H9 (cell line): Measurements from ENCODE around the gene MBD5. TPM values are rescaled to one million over a fixed set of nuclear protein-coding genes. Genes with fewer than 3 reads are reported as not detected.

Experiments used
- DNase-seq: peaks from one replicate; pipeline ENCODE4 v3.0.0-alpha.2; 2017
- H2AFZ ChIP-seq: one replicate; pipeline ENCODE4 v1.6.1; 2013; ENCODE audit warnings: mild to moderate bottlenecking, low read length, control low read depth, moderate library complexity
- H2AK5ac ChIP-seq: 2 replicates; pipeline ENCODE4 v1.6.1; 2013; ENCODE audit warnings: low read length, control low read depth, mixed read lengths; ENCODE audit not compliant: insufficient read length
- H2BK120ac ChIP-seq: one replicate; pipeline ENCODE4 v1.6.1; 2013; ENCODE audit warnings: low read depth, mild to moderate bottlenecking, low read length, control low read depth, inconsistent platforms; ENCODE audit not compliant: poor library complexity, severe bottlenecking
- H2BK12ac ChIP-seq: 2 replicates; pipeline ENCODE4 v1.6.1; 2013; ENCODE audit warnings: low read length, control low read depth, mixed read lengths, low read depth; ENCODE audit not compliant: insufficient read length
- H2BK15ac ChIP-seq: 2 replicates; pipeline ENCODE4 v1.6.1; 2013; ENCODE audit warnings: low read depth, low read length, control low read depth
- H2BK20ac ChIP-seq: one replicate; pipeline ENCODE4 v1.6.1; 2013; ENCODE audit warnings: low read depth, mild to moderate bottlenecking, low read length, control low read depth, inconsistent platforms; ENCODE audit not compliant: poor library complexity, severe bottlenecking
- H2BK5ac ChIP-seq: 2 replicates; pipeline ENCODE4 v1.6.1; 2013; ENCODE audit warnings: low read length, control low read depth, mixed read lengths; ENCODE audit not compliant: insufficient read length
- H3K14ac ChIP-seq: 2 replicates; pipeline ENCODE4 v1.6.1; 2013; ENCODE audit warnings: low read length, control low read depth; ENCODE audit not compliant: insufficient read depth
- H3K18ac ChIP-seq: 2 replicates; pipeline ENCODE4 v1.6.1; 2013; ENCODE audit warnings: low read depth, mild to moderate bottlenecking, mixed read lengths, low read length, control low read depth; ENCODE audit not compliant: insufficient read length
- H3K23ac ChIP-seq: 2 replicates; pipeline ENCODE4 v1.6.1; 2013; ENCODE audit warnings: low read length, control low read depth, mixed read lengths, low read depth; ENCODE audit not compliant: insufficient read length
- H3K23me2 ChIP-seq: 2 replicates; pipeline ENCODE4 v1.6.1; 2013; ENCODE audit warnings: low read depth, mild to moderate bottlenecking, mixed read lengths, low read length, control low read depth; ENCODE audit not compliant: insufficient read length, poor library complexity, severe bottlenecking
- H3K27ac ChIP-seq: 2 replicates; pipeline ENCODE4 v1.5.1; 2013; ENCODE audit warnings: low read length, control low read depth, mixed read lengths, low read depth; ENCODE audit not compliant: insufficient read length
- H3K27me3 ChIP-seq: 2 replicates; pipeline ENCODE4 v1.6.1; 2013; ENCODE audit warnings: low read length, control low read depth, inconsistent platforms; ENCODE audit not compliant: insufficient read depth
- H3K4ac ChIP-seq: 2 replicates; pipeline ENCODE4 v1.6.1; 2013; ENCODE audit warnings: low read depth, mild to moderate bottlenecking, control low read depth, inconsistent platforms, low read length, moderate library complexity
- H3K4me1 ChIP-seq: 2 replicates; pipeline ENCODE4 v1.6.1; 2013; ENCODE audit warnings: low read length, control low read depth, inconsistent platforms; ENCODE audit not compliant: insufficient read depth
- H3K4me2 ChIP-seq: 2 replicates; pipeline ENCODE4 v1.6.1; 2013; ENCODE audit warnings: low read length, control low read depth, mixed read lengths; ENCODE audit not compliant: insufficient read length, insufficient read depth
- H3K56ac ChIP-seq: 2 replicates; pipeline ENCODE4 v1.6.1; 2013; ENCODE audit warnings: low read depth, mild to moderate bottlenecking, mixed read lengths, low read length, control low read depth; ENCODE audit not compliant: insufficient read length
- H3K79me1 ChIP-seq: 2 replicates; pipeline ENCODE4 v1.6.1; 2013; ENCODE audit warnings: low read depth, mild to moderate bottlenecking, moderate library complexity, low read length, control low read depth, inconsistent platforms; ENCODE audit not compliant: insufficient read depth, poor library complexity, severe bottlenecking
- H3K79me2 ChIP-seq: 2 replicates; pipeline ENCODE4 v1.6.1; 2013; ENCODE audit warnings: low read length, control low read depth, inconsistent platforms; ENCODE audit not compliant: insufficient read depth
- H3K9ac ChIP-seq: 2 replicates; pipeline ENCODE4 v1.6.1; 2013; ENCODE audit warnings: low read length, control low read depth, mixed read lengths; ENCODE audit not compliant: insufficient read length; ENCODE audit errors: extremely low read depth
- H3K9me3 ChIP-seq: one replicate; pipeline ENCODE4 v1.6.1; 2013; ENCODE audit warnings: low read depth, low read length, inconsistent platforms; ENCODE audit not compliant: control insufficient read depth
- H3T11ph ChIP-seq: one replicate; pipeline ENCODE4 v1.6.1; 2013; ENCODE audit warnings: mild to moderate bottlenecking, low read length, control low read depth, inconsistent platforms
- H4K20me1 ChIP-seq: one replicate; pipeline ENCODE4 v1.6.1; 2013; ENCODE audit not compliant: control insufficient read depth, insufficient read length, insufficient read depth
- H4K5ac ChIP-seq: 2 replicates; pipeline ENCODE4 v1.6.1; 2013; ENCODE audit warnings: low read depth, mild to moderate bottlenecking, mixed read lengths, low read length, control low read depth; ENCODE audit not compliant: insufficient read length
- H4K8ac ChIP-seq: replicated peaks from 2 replicates; pipeline ENCODE4 v1.6.1; 2013; ENCODE audit warnings: low read length, control low read depth, mixed read lengths, low read depth; ENCODE audit not compliant: insufficient read length
- H4K91ac ChIP-seq: 2 replicates; pipeline ENCODE4 v1.6.1; 2013; ENCODE audit warnings: low read depth, mild to moderate bottlenecking, moderate library complexity, mixed read lengths, low read length, control low read depth; ENCODE audit not compliant: insufficient read length
- H3K27ac Mint-ChIP-seq, 3 experiments: 2 replicates in 2 of 3; 3 replicates in 1 of 3; pipeline ENCODE4 v1.8.0; 2020 to 2021; ENCODE audit warnings: mixed read lengths in 3 of 3, mild to moderate bottlenecking in 1 of 3, moderate library complexity in 1 of 3
- H3K27me3 Mint-ChIP-seq: 2 replicates; pipeline ENCODE4 v1.8.0; 2021; ENCODE audit warnings: low read depth, mild to moderate bottlenecking, moderate library complexity, mixed read lengths
- H3K36me3 Mint-ChIP-seq, 3 experiments: 2 replicates in 2 of 3; 3 replicates in 1 of 3; pipeline ENCODE4 v1.8.0; 2020 to 2021; ENCODE audit warnings: low read depth in 3 of 3, mixed read lengths in 3 of 3; ENCODE audit not compliant: insufficient read depth in 1 of 3
- H3K4me1 Mint-ChIP-seq, 2 experiments: 2 replicates each; pipeline ENCODE4 v1.8.0; 2020; ENCODE audit warnings: mixed read lengths in 2 of 2
- H3K4me3 Mint-ChIP-seq, 2 experiments: 2 replicates in 1 of 2; 3 replicates in 1 of 2; pipeline ENCODE4 v1.8.0; 2020 to 2021; ENCODE audit warnings: mild to moderate bottlenecking in 2 of 2, mixed read lengths in 2 of 2, moderate library complexity in 1 of 2
- H3K9me3 Mint-ChIP-seq, 2 experiments: 2 replicates in 1 of 2; 3 replicates in 1 of 2; pipeline ENCODE4 v1.8.0; 2020; ENCODE audit warnings: mild to moderate bottlenecking in 2 of 2, mixed read lengths in 2 of 2, moderate library complexity in 1 of 2
- WGBS: extraction: QIAGEN DNeasy Blood & Tissue Kit; methylation state at CpG from one replicate; pipeline ENCODE4 v1.1.7; 2013; ENCODE audit warnings: missing lambda C conversion rate, low lambda C conversion rate, mixed read lengths; ENCODE audit not compliant: insufficient read length; ENCODE audit errors: extremely low coverage; 5-methylcytosine and 5-hydroxymethylcytosine counted together
- total RNA-seq: library from RNA; stranded (reverse); gene quantifications from 2 replicates; pipeline ENCODE4 v1.2.1, GENCODE V29; 2021
- TF ChIP-seq, protein P1 (sequence below): fragments of 200-600 bp; sonication (generic); conservative IDR thresholded peaks from 3 replicates; pipeline ENCODE4 v1.8.0; 2021; ENCODE audit warnings: antibody characterized with exemption, mild to moderate bottlenecking

Gene MBD5
- total RNA-seq, 1 experiment from 2014 or later: 23.1 TPM

- Histone ChIP-seq H2BK15ac (no peak overlapping the region), H3K9ac (no peak overlapping the region), H3K23me2 (no peaks in the 10 kb centered on the region), H3K79me2 (no peaks in the 10 kb centered on the region), H3K27me3 (no peaks in the 10 kb centered on the region), H4K20me1 (no peaks in the 10 kb centered on the region), H2BK5ac (no peak overlapping the region), H3K56ac (no peak overlapping the region), H2BK20ac (no peak overlapping the region), H3T11ph (no peak overlapping the region), H2AFZ (no peak overlapping the region), H4K8ac (no peak overlapping the region), H3K14ac (no peak overlapping the region), H3K79me1 (no peaks in the 10 kb centered on the region), H3K4me1 (no peaks in the 10 kb centered on the region; the same call in 1 of the 2 replicates), H2AK5ac (no peak overlapping the region), H3K27ac (no peak overlapping the region), H2BK12ac (no peak overlapping the region), H3K9me3 (no peaks in the 10 kb centered on the region), H3K23ac (no peak overlapping the region), H3K4ac (no peak overlapping the region), H4K91ac (no peak overlapping the region), H4K5ac (no peak overlapping the region), H3K18ac (no peak overlapping the region), H2BK120ac (no peak overlapping the region), H3K4me2 (no peak overlapping the region)
- H3K4me3 Mint-ChIP-seq: no peak overlapping the region
- H3K4me1 Mint-ChIP-seq: 0 out of 4 replicates have a peak, but pooled peaks cover 0 to 5% of the 10 kb centered on the region in 2 experiments
- WGBS: no CpG with 5 or more reads among the region's 3 CpGs
- TF ChIP-seq, protein P1, sequence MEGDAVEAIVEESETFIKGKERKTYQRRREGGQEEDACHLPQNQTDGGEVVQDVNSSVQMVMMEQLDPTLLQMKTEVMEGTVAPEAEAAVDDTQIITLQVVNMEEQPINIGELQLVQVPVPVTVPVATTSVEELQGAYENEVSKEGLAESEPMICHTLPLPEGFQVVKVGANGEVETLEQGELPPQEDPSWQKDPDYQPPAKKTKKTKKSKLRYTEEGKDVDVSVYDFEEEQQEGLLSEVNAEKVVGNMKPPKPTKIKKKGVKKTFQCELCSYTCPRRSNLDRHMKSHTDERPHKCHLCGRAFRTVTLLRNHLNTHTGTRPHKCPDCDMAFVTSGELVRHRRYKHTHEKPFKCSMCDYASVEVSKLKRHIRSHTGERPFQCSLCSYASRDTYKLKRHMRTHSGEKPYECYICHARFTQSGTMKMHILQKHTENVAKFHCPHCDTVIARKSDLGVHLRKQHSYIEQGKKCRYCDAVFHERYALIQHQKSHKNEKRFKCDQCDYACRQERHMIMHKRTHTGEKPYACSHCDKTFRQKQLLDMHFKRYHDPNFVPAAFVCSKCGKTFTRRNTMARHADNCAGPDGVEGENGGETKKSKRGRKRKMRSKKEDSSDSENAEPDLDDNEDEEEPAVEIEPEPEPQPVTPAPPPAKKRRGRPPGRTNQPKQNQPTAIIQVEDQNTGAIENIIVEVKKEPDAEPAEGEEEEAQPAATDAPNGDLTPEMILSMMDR: no peak
- no peak for DNase-seq
- no peak overlapping the region for H3K27ac Mint-ChIP-seq
- H3K27me3 Mint-ChIP-seq: no peaks in the 10 kb centered on the region
- H3K36me3 Mint-ChIP-seq: peaks cover 0 to 16% (median 2%) of the 10 kb centered on the region in 3 experiments; a peak in 3 of 7 replicates
- peaks cover 0 to 2% of the 10 kb centered on the region in 2 experiments; a peak in 1 of 5 replicates for H3K9me3 Mint-ChIP-seq
These were observed 296.7 kb downstream of the MBD5 start for GRCh38 chr2:148317598-148317997.
